Sigmoid colon (tissue), 7 donors: ENCODE measurements around the gene LRRFIP1. TPM values are rescaled to one million over a fixed set of nuclear protein-coding genes. Genes with fewer than 3 reads are reported as not detected.
A peak's percentile ranks its signal among the peaks of the same experiment; 100 is the strongest.

Source experiments
- DNase-seq: peaks from one replicate; pipeline ENCODE4 v3.0.0-alpha.2; 2019
- H3K27ac ChIP-seq, 4 donors: fragments of 200-600 bp; sonication (generic); one replicate each; pipeline ENCODE4 v1.5.1; 2016 to 2019; ENCODE audit warnings: mild to moderate bottlenecking in 1 of 4
- H3K27me3 ChIP-seq, 3 donors: fragments of 200-600 bp; sonication (generic); one replicate each; pipeline ENCODE4 v1.5.1; 2019; ENCODE audit warnings: mild to moderate bottlenecking in 1 of 3
- H3K36me3 ChIP-seq, 4 donors: fragments of 200-600 bp; sonication (generic); one replicate each; pipeline ENCODE4 v1.5.1; 2016 to 2019
- H3K4me1 ChIP-seq, 4 donors: fragments of 200-600 bp; sonication (generic); one replicate each; pipeline ENCODE4 v1.5.1; 2017 to 2019
- H3K4me3 ChIP-seq, 4 donors: fragments of 200-600 bp; sonication (generic); one replicate each; pipeline ENCODE4 v1.5.1; 2017 to 2019; ENCODE audit warnings: mild to moderate bottlenecking in 2 of 4, moderate library complexity in 1 of 4
- H3K9me3 ChIP-seq, 4 donors: fragments of 200-600 bp in 3 of 4; sonication (generic) in 3 of 4; one replicate each; pipeline versions ENCODE4 v1.5.1 to v1.6.1; 2013 to 2019
- CTCF ChIP-seq, 4 experiments: fragments of 450-650 bp in 3 of 4; fragments of 200-600 bp in 1 of 4; IDR thresholded peaks; one replicate each; pipeline ENCODE4 v1.5.1; 2016 to 2019; ENCODE audit warnings: antibody characterized with exemption in 4 of 4, mild to moderate bottlenecking in 3 of 4, moderate library complexity in 2 of 4
- EP300 ChIP-seq, 4 donors: sonication (generic); formaldehyde crosslinking; IDR thresholded peaks; one replicate each; pipeline ENCODE4 v1.6.1; 2017; ENCODE audit warnings: antibody characterized with exemption in 4 of 4
- POLR2A ChIP-seq, 2 donors: fragments of 450-650 bp; IDR thresholded peaks; one replicate each; pipeline ENCODE4 v1.6.1; 2016; ENCODE audit warnings: antibody characterized with exemption in 2 of 2, mild to moderate bottlenecking in 2 of 2, moderate library complexity in 2 of 2
- POLR2AphosphoS5 ChIP-seq, 4 donors: sonication (generic); formaldehyde crosslinking; IDR thresholded peaks; one replicate each; pipeline ENCODE4 v1.6.1; 2017; ENCODE audit warnings: antibody characterized with exemption in 4 of 4
- WGBS, 2 donors: extraction: QIAGEN DNeasy Blood & Tissue Kit; methylation state at CpG; one replicate each; pipeline ENCODE4 v1.1.7; 2013; 5-methylcytosine and 5-hydroxymethylcytosine counted together
- intact Hi-C: fragments of 100-400 bp; cut with DNase I; formaldehyde crosslinking; loops from one replicate; pipeline ENCODE4 v1.15.1; 2023
- polyA plus RNA-seq, 3 donors: library from polyadenylated mRNA; stranded (reverse); fragments of 200-250 nt; gene quantifications; one replicate each; pipeline ENCODE4 v1.2.3, GENCODE V29; 2013
- total RNA-seq, 4 donors: library from RNA; depleted of rRNA; stranded (reverse); fragments of >200 nt; gene quantifications; one replicate each; pipeline ENCODE4 v1.1.0, GENCODE V29; 2016
- donor health status: healthy with polysubstance abuse.
- donor health status: Bipolar disorder and iron deficiency.
- donor health status: healthy.

Gene LRRFIP1
- total and polyA plus RNA-seq, 7 donors = 42.0 to 185 (median 112) TPM

DNA sequence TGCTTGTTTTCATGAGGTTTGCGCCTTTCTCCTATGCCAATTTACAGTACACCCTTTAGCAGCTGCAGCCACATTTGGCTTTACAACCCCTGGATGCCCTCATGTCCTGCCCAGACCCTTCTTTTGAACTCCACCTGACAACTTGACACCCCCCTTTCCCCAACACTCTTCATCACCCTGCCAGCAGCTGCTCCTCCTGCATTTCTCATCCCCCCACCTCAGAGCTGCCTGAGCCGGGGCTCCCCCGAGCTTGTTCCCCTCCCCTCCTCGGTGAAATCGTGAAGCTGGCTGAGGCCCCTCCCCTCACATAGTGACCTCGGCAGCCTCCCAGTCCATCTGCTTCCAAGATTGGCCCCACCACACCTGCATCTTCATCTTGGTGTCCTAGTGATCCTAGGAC is 40.5 kb downstream of the LRRFIP1 start:
- no peak overlapping the region for H3K4me3 ChIP-seq
- 83 to 87% methylated on average over 6 of the region's 6 CpGs for WGBS, 2 donors
- intact Hi-C loops = no loop called here

GRCh38 chr2:237668440-237668839 is 41.1 kb downstream of the LRRFIP1 start:
- H3K27ac ChIP-seq = peak overlapping the region in 1 of 4 donors; percentile 16
- intact Hi-C loops = no loop called here
- H3K4me1 ChIP-seq = peaks cover 0 to 30% (median 21%) of the 10 kb centered on the region in 4 donors
- H3K4me3 ChIP-seq = no peak overlapping the region
- H3K27me3 ChIP-seq = no peaks in the 10 kb centered on the region
- no peaks in the 10 kb centered on the region for H3K9me3 ChIP-seq
- TF ChIP-seq POLR2AphosphoS5 (IDR thresholded peaks at IDR 0.05) (no peak), CTCF (IDR thresholded peaks at IDR 0.05) (no peak), EP300 (IDR thresholded peaks at IDR 0.05) (no peak), POLR2A (IDR thresholded peaks at IDR 0.05) (no peak)
- no peaks in the 10 kb centered on the region for H3K36me3 ChIP-seq
- peak; percentile 38 for DNase-seq
- WGBS, 2 donors = 93% methylated on average over 6 of the region's 6 CpGs

More for the DNA sequence above, 40.5 kb downstream of the LRRFIP1 start:
- Histone ChIP-seq H3K27ac (peak overlapping the region in 1 of 4 donors; percentile 16), H3K36me3 (no peaks in the 10 kb centered on the region), H3K27me3 (no peaks in the 10 kb centered on the region), H3K9me3 (no peaks in the 10 kb centered on the region), H3K4me1 (peaks cover 0 to 35% (median 26%) of the 10 kb centered on the region in 4 donors)
- no peak for TF ChIP-seq POLR2AphosphoS5 (IDR thresholded peaks at IDR 0.05)
- no peak for TF ChIP-seq CTCF (IDR thresholded peaks at IDR 0.05)
- TF ChIP-seq POLR2A (IDR thresholded peaks at IDR 0.05) = no peak
- TF ChIP-seq EP300 (IDR thresholded peaks at IDR 0.05) = no peak
- DNase-seq = peak; percentile 59

- peak overlapping the region; percentile 30 to 74 (median 67) for H3K27ac ChIP-seq
- TF ChIP-seq EP300 (IDR thresholded peaks at IDR 0.05) = no peak
- no peak for TF ChIP-seq POLR2AphosphoS5 (IDR thresholded peaks at IDR 0.05)
- no peak for TF ChIP-seq POLR2A (IDR thresholded peaks at IDR 0.05)
- no peak for TF ChIP-seq CTCF (IDR thresholded peaks at IDR 0.05)
- intact Hi-C loops = no loop called here
- H3K36me3 ChIP-seq = no peaks in the 10 kb centered on the region
- H3K27me3 ChIP-seq = no peaks in the 10 kb centered on the region
- no peak overlapping the region for H3K4me3 ChIP-seq
- 8 to 41% methylated on average over 3 of the region's 3 CpGs for WGBS, 2 donors
- H3K9me3 ChIP-seq = no peaks in the 10 kb centered on the region
- no peak for DNase-seq
- H3K4me1 ChIP-seq = peaks cover 0 to 28% (median 19%) of the 10 kb centered on the region in 4 donors
Measured at GRCh38 chr2:237669283-237669627, 41.9 kb downstream of the LRRFIP1 start.

DNA sequence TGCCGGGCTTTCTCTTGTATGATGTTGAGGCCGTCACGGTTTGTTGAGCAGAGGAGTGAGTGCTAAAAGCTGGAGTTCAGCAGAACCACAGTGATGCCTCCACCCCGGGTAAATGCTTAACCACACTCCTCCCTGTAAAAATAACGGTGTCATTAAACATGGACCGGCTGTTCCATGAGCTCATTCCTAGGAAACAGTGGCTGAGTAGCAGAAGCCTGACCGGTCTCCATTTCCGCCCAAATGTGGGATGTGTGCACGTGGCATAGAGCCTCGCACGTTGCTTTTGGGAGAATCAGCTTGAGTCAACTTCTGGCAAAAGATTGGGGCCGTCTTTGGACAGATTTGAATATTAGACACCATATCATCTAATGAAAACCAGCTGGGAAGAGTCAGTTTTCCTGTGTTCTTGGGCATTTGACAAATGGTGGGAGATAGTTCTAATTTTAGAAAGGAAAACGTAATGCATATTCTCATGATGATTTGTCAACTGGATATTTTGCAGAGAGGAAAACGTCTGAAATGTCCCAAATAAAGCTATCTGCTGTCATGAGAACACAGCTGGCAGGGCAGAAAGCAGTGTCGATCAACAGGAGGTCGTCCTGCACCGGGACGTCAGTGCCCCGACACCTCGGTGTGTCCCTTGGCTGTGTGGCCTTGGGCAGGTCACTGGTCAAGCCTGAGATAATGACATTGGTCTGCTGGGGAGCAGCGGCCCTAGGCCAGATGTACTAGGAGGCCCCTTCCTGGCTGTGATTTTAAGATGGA is 42.4 kb downstream of the LRRFIP1 start:
- H3K36me3 ChIP-seq = no peaks in the 10 kb centered on the region
- DNase-seq = peak; percentile 94
- intact Hi-C loops = loop anchor here (5.0 kb wide), 1 partner anchor 72 kb away; no protein-coding TSS in a partner anchor
- H3K27ac ChIP-seq = peak overlapping the region; percentile 53 to 74 (median 67)
- peaks cover 0 to 32% (median 24%) of the 10 kb centered on the region in 4 donors for H3K4me1 ChIP-seq
- TF ChIP-seq CTCF (IDR thresholded peaks at IDR 0.05) (no peak), EP300 (IDR thresholded peaks at IDR 0.05) (peak in 1 of 4 donors; percentile 11), POLR2A (IDR thresholded peaks at IDR 0.05) (no peak), POLR2AphosphoS5 (IDR thresholded peaks at IDR 0.05) (peak in 3 of 4 donors; percentile 43 to 80 (median 67))
- H3K4me3 ChIP-seq = no peak overlapping the region
- H3K27me3 ChIP-seq = no peaks in the 10 kb centered on the region
- no peaks in the 10 kb centered on the region for H3K9me3 ChIP-seq
- 37 to 59% methylated on average over 21 of the region's 21 CpGs for WGBS, 2 donors
